Measurements from ENCODE around the gene MRLN.

DNA sequence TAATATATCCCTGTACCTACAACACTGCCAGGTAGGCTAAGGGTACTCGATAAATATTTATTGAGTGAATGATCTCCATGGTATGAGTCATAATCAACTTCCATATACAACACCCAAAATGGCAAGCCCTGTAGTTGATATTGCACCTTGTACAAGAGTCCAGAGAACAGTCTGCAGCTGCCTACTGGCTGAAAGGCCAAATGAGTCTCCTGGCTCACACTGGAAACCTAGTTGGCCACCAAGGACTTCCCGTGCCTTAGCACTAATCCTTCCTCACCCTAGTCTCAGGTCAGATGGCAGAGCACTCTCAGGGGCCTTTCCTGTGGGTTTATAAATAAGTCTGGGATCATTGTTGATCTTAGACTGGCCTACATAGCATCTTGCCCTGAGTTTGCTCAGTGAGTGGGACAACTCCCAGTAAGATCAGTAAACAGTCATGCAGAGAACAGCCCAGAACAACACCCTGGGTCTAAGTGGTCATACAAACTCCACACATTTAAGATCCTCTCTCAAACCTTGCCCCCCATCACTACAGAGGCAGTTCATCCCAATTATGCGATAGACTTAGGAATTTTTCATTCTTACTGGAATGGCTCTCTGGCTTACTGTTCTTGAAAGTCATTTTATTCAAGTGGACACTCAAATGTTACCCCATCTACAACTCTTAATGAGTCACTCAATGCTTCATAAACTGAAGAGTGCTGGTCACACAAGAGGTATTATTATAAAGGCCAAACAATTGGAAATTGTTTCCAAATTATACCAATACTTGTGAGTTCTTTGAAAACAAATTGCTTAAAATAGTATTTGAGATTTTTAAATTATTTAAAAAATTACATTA is 28.9 kb downstream of the MRLN start:
- no peak for TF ChIP-seq EZH2 (IDR thresholded peaks at IDR 0.05)
- TF ChIP-seq, protein P1, sequence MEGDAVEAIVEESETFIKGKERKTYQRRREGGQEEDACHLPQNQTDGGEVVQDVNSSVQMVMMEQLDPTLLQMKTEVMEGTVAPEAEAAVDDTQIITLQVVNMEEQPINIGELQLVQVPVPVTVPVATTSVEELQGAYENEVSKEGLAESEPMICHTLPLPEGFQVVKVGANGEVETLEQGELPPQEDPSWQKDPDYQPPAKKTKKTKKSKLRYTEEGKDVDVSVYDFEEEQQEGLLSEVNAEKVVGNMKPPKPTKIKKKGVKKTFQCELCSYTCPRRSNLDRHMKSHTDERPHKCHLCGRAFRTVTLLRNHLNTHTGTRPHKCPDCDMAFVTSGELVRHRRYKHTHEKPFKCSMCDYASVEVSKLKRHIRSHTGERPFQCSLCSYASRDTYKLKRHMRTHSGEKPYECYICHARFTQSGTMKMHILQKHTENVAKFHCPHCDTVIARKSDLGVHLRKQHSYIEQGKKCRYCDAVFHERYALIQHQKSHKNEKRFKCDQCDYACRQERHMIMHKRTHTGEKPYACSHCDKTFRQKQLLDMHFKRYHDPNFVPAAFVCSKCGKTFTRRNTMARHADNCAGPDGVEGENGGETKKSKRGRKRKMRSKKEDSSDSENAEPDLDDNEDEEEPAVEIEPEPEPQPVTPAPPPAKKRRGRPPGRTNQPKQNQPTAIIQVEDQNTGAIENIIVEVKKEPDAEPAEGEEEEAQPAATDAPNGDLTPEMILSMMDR (IDR thresholded peaks at IDR 0.05), result no peak

Data from neural progenitor cell (in vitro differentiated cells).